Mucosa of rectum (tissue), 2 donors: Measurements from ENCODE around the gene ANGPTL4.
"Not testable (repeated sequence)": the region's sequence is repeated elsewhere in the genome, so short reads cannot be mapped to it uniquely, and the experiment has no call there.

Source experiments
- H3K27ac ChIP-seq, 2 donors: one replicate each; pipeline ENCODE4 v1.7.0; 2013; ENCODE audit warnings: inconsistent platforms in 2 of 2, low read depth in 2 of 2, low read length in 2 of 2
- H3K27me3 ChIP-seq, 2 donors: one replicate each; pipeline ENCODE4 v1.7.0; 2013; ENCODE audit warnings: low read length in 2 of 2; ENCODE audit not compliant: control insufficient read depth in 2 of 2, insufficient read depth in 2 of 2
- H3K36me3 ChIP-seq, 2 donors: one replicate each; pipeline ENCODE4 v1.7.0; 2013; ENCODE audit warnings: low read length in 2 of 2; ENCODE audit not compliant: control insufficient read depth in 2 of 2, insufficient read depth in 2 of 2
- H3K4me1 ChIP-seq, 2 donors: one replicate each; pipeline ENCODE4 v1.7.0; 2013; ENCODE audit warnings: low read length in 2 of 2, mild to moderate bottlenecking in 1 of 2; ENCODE audit not compliant: control insufficient read depth in 2 of 2, insufficient read depth in 2 of 2
- H3K4me3 ChIP-seq, 2 donors: one replicate each; pipeline ENCODE4 v1.7.0; 2013; ENCODE audit warnings: low read length in 2 of 2
- H3K9ac ChIP-seq, 2 donors: one replicate each; pipeline ENCODE4 v1.7.0; 2013; ENCODE audit warnings: low read length in 2 of 2, low read depth in 1 of 2, mild to moderate bottlenecking in 1 of 2
- H3K9me3 ChIP-seq, 2 donors: one replicate each; pipeline ENCODE4 v1.7.0; 2013; ENCODE audit warnings: low read length in 2 of 2; ENCODE audit not compliant: control insufficient read depth in 2 of 2
- donor health status: healthy.
- donor health status: Normal muscosa, but diverticular disease.

Gene ANGPTL4, protein sequence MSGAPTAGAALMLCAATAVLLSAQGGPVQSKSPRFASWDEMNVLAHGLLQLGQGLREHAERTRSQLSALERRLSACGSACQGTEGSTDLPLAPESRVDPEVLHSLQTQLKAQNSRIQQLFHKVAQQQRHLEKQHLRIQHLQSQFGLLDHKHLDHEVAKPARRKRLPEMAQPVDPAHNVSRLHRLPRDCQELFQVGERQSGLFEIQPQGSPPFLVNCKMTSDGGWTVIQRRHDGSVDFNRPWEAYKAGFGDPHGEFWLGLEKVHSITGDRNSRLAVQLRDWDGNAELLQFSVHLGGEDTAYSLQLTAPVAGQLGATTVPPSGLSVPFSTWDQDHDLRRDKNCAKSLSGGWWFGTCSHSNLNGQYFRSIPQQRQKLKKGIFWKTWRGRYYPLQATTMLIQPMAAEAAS

DNA sequence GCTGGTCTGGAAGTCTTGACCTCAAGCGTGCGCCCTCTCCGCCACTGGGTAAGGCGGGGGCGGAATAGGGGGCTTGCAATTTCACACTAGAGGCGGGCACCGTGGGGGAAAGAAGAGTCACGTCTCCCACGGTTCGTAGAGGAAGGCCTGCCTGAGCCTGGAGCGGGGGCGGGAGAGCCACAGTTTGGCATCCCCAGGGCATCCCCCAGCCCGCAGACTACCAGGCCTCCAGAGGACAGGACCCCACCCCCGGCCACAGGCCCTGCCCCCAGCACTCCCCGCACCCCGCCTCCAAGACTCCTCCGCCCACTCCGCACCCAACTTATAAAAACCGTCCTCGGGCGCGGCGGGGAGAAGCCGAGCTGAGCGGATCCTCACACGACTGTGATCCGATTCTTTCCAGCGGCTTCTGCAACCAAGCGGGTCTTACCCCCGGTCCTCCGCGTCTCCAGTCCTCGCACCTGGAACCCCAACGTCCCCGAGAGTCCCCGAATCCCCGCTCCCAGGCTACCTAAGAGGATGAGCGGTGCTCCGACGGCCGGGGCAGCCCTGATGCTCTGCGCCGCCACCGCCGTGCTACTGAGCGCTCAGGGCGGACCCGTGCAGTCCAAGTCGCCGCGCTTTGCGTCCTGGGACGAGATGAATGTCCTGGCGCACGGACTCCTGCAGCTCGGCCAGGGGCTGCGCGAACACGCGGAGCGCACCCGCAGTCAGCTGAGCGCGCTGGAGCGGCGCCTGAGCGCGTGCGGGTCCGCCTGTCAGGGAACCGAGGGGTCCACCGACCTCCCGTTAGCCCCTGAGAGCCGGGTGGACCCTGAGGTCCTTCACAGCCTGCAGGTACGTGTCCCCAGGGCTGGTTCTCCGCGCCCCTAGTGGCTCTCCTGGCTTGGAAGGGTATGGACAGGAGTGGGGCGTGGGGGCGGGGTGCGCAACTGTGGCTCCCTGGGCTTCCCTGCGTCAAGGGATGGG, at the start of gene ANGPTL4:
ANGPTL4 (plus strand) TSS at position 353 of the 969 bp plus-strand sequence; CDS start at position 520, 167 bp downstream.
- H3K27me3 ChIP-seq, result peaks cover 0 to 4% of the 10 kb centered on the region in 2 donors
- peak within 1 kb of the TSS in 1 of 2 donors; percentile 82 for H3K27ac ChIP-seq
- peak within 1 kb of the TSS; percentile 43 to 56 for H3K9ac ChIP-seq
- peak within 1 kb of the TSS; percentile 45 to 74 for H3K4me3 ChIP-seq
- H3K36me3 ChIP-seq, result no peaks in the 10 kb centered on the region
- H3K4me1 ChIP-seq, result peaks cover 20 to 23% of the 10 kb centered on the region in 2 donors
- H3K9me3 ChIP-seq, result no peaks in the 10 kb centered on the region

DNA sequence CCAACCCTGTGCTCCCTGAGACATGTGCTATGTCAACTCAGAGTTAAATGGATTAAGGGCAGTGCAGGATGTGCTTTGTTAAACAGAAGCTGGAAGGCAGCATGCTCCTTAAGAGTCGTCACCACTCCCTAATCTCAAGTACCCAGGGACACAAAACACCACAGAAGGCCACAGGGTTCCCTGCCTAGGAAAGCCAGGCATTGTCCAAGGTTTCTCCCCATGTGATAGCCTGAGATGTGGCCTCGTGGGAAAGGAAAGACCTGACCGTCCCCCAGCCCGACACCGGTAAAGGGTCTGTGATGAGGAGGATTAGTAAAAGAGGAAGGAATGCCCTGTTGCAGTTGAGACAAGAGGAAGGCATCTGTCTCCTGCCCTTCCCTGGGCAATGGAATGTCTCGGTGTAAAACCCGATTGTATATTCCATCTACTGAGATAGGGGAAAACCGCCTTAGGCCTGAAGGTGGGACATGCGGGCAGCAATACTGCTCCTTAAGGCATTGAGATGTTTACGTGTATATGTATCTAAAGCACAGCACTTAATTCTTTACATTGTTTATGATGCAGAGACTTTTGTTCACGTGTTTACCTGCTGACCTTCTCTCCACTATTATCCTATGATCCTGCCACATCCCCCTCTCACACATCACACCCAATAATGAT, 48.8 kb upstream of the ANGPTL4 start:
- H3K27me3 ChIP-seq, H3K9ac ChIP-seq, H3K4me3 ChIP-seq, H3K27ac ChIP-seq, H3K9me3 ChIP-seq, H3K4me1 ChIP-seq: not testable (repeated sequence)
- H3K36me3 ChIP-seq, result peaks cover 7 to 39% of the 10 kb centered on the region in 2 donors

DNA sequence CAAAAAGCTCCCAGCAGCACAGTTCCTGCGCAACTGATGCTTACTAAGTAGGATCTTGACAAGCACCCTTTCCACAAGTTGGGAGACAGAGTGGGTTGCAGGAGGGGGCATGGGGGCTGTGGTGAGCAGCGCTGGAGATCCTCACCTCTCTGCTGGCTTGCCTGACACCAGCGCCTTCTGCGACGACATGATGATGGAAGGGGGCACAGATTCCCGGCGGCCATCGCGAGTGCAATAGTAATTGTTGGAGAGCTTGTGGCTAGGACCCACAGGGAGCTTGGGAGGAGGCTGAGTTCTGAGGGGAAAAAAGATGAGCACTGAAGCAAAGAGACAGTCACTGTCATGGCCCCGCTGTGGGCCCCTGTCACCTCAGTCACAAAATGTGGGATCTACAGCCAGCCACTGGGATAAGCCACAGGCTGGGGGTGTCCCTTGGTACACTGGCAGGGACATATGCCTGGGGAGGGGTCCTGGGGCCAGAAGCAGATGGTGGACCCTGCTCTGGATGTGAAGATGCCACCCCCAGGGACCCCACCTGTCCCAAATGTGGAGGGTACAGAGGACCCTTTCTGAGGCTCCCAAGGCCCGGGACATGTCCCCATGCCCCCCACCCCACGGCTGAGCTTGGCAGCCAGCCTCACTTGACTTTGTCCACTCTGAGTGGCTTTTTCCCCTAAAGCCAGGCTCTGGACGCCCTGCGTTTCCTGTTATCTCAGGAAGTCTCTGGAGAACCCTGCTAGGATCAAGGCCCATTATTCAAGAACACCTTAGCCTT, 47.4 kb upstream of the ANGPTL4 start:
- Histone ChIP-seq H3K27me3 (no peaks in the 10 kb centered on the region), H3K4me1 (peaks cover 2 to 10% of the 10 kb centered on the region in 2 donors), H3K9ac (no peak overlapping the region), H3K9me3 (no peaks in the 10 kb centered on the region), H3K27ac (no peak overlapping the region), H3K36me3 (peaks cover 4 to 28% of the 10 kb centered on the region in 2 donors), H3K4me3 (no peak overlapping the region)

DNA sequence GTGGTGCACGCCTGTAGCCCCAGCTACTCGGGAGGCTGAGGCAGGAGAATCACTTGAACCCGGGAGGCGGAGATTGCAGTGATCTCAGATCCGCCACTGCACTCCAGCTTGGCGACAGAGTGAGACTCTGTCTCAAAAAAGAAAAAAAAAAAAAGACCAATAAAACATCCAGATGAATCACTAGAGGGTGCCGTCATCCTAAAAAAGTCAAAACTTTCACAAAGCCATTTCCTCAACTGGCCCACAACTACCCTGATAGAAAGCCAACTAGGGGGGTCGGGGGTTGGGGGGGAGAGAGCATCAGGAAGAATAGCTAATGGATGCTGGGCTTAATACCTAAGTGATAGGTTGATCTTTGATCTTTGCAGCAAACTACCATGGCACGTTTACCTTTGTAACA, 45.1 kb upstream of the ANGPTL4 start:
- H3K27me3 ChIP-seq, H3K9ac ChIP-seq, H3K9me3 ChIP-seq, H3K27ac ChIP-seq, H3K4me3 ChIP-seq: not testable (repeated sequence)
- peaks cover 11 to 20% of the 10 kb centered on the region in 2 donors for H3K4me1 ChIP-seq
- H3K36me3 ChIP-seq, result peaks cover 4 to 30% of the 10 kb centered on the region in 2 donors

DNA sequence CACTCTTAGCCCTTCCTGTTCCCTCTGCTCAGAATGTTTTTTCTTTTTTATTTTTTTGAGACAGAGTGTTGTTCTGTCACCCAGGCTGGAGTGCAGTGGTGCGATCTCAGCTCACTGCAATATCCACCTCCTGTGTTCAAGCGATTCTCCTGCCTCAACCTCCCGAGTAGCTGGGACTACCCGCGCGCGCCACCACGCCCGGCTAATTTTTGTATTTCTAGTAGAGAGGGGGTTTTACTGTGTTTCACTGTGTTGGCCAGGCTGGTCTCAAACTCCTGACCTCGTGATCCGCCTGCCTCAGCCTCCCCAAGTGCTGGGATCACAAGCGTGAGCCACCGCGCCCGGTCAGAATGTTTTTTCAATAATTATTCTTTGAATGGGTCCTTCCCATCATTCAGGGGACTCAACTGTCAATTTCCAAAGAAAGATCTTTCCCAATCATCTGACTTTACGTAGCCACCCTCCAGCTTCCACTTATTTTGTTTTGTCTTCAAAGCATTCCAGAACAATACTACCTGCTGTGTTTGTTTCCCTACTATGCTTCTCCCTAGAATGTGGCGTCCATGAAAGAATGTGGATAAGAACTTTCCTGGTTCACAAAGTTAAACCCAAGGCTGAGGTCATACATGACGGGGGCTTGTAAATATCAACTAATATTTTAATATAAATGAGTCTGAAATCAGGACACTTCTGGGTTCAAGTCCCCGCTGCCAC, 44.0 kb upstream of the ANGPTL4 start:
- Histone ChIP-seq H3K4me3 (peak overlapping the region; percentile 84 to 99), H3K9ac (peak overlapping the region; percentile 94 to 99), H3K4me1 (peaks cover 11 to 20% of the 10 kb centered on the region in 2 donors), H3K27ac (peak overlapping the region in 1 of 2 donors; percentile 91), H3K36me3 (peaks cover 4 to 23% of the 10 kb centered on the region in 2 donors), H3K9me3 (no peaks in the 10 kb centered on the region), H3K27me3 (no peaks in the 10 kb centered on the region)

DNA sequence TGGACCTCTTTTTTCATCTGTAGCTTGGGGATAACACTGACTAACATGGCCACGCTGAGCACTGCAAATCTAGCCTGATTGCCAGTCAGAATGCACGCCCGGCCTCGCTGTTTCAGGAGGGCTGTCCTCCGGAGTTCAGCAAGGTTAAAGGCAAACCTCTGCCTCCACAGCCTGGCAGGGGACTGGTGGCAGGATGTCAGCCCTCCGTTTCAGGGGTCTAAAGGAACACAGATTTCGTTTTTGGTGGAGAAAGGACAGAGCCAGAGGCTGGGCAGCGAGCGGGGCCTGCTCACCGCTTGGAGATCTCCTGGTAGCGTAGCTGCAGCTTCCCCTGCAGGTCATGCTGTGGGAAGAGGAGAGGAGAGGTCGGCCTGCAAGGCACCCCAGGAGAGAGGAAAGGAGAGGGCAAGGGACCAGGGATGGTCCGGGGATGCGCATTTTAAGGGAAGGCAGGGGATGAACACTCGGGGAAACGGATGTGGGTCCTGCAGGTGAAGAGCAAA, 43.3 kb upstream of the ANGPTL4 start:
- H3K27ac ChIP-seq, result peak overlapping the region; percentile 77 to 91
- peaks cover 11 to 20% of the 10 kb centered on the region in 2 donors for H3K4me1 ChIP-seq
- H3K9ac ChIP-seq, result peak overlapping the region; percentile 94 to 99
- H3K27me3 ChIP-seq, result no peaks in the 10 kb centered on the region
- peak overlapping the region; percentile 84 to 99 for H3K4me3 ChIP-seq
- H3K9me3 ChIP-seq, result no peaks in the 10 kb centered on the region
- peaks cover 4 to 18% of the 10 kb centered on the region in 2 donors for H3K36me3 ChIP-seq

DNA sequence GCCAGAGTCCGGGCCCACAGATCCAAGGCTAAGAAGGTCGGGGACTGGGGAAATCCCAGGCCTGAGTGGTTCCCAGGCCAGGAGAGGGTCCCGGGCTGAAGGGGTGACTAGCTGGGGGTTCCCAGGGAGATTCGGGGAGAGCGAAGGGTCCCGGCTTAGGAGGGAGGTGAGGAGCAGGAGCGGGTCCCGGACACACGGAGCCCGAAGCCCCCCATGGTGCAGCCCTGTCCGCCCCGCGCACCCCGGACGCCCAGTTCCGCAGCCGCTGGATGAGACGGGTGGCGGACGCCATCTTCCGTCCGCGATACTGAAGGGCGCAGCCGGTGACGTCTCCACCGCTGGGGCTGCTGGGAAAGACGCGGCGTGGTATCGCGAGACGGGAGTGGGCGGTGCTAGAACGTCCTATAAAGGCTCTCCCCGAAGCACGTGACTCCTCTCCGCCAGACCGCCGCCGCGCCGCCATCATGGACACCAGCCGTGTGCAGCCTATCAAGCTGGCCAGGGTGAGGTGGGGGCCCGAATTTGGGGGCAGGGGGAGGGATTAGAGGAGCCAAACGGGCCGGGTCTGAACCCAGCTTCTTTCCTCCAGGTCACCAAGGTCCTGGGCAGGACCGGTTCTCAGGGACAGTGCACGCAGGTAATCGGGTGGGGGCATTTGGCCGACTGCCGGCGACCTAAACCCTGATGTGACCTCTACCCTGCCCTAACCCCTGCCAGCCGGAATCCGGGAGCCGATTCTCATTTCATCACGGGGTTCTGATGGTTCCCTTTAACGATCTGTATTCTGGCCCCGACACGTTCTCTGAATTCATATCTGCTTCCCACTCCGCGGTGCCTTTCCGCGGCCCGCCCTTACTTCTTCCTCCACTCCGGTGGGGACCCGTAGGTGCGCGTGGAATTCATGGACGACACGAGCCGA, 42.6 kb upstream of the ANGPTL4 start, which contains the start of the genes NDUFA7 and RPS28:
NDUFA7 (minus strand) TSS at position 309 of the 919 bp plus-strand sequence; CDS start at position 292, 17 bp downstream.
RPS28 (plus strand) TSS at position 430 of the 919 bp plus-strand sequence; CDS start at position 465, 35 bp downstream.
- H3K27ac ChIP-seq, result peak within 1 kb of the TSS; percentile 77 to 91
- H3K4me3 ChIP-seq, result peak within 1 kb of the TSS; percentile 84 to 99
- peaks cover 11 to 20% of the 10 kb centered on the region in 2 donors for H3K4me1 ChIP-seq

More for the DNA sequence above, 42.6 kb upstream of the ANGPTL4 start, which contains the start of the genes NDUFA7 and RPS28:
- no peaks in the 10 kb centered on the region for H3K27me3 ChIP-seq
- peaks cover under 1 to 15% of the 10 kb centered on the region in 2 donors for H3K36me3 ChIP-seq
- H3K9me3 ChIP-seq, result no peaks in the 10 kb centered on the region
- peak within 1 kb of the TSS; percentile 94 to 99 for H3K9ac ChIP-seq
